Measurements from ENCODE around the gene EFHD1.
"Not testable (repeated sequence)": the region's sequence is repeated elsewhere in the genome, so short reads cannot be mapped to it uniquely, and the experiment has no call there.

Gene EFHD1

DNA sequence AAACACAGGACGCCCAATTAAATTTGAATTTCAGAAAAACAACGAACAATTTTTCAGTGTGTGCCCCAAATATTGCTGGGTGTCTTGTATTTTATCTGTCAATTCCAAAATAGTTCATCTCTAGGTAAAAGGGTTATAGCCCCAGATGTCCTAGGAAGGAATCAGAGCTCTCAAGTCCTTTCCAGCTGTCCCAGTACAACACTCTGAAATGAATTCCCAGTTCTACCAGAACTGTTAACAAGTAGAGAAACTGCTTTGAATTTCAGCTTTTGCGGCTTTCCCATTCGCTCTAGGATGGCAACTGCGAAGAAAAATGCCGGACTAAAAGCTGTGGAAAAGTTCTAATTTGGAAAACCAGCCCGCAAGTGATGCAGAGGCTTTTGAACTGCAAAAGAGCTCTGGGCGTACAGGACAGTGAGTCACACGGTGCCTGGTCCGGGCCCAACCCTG, 63.2 kb downstream of the EFHD1 start:
- no peak for DNase-seq

DNA sequence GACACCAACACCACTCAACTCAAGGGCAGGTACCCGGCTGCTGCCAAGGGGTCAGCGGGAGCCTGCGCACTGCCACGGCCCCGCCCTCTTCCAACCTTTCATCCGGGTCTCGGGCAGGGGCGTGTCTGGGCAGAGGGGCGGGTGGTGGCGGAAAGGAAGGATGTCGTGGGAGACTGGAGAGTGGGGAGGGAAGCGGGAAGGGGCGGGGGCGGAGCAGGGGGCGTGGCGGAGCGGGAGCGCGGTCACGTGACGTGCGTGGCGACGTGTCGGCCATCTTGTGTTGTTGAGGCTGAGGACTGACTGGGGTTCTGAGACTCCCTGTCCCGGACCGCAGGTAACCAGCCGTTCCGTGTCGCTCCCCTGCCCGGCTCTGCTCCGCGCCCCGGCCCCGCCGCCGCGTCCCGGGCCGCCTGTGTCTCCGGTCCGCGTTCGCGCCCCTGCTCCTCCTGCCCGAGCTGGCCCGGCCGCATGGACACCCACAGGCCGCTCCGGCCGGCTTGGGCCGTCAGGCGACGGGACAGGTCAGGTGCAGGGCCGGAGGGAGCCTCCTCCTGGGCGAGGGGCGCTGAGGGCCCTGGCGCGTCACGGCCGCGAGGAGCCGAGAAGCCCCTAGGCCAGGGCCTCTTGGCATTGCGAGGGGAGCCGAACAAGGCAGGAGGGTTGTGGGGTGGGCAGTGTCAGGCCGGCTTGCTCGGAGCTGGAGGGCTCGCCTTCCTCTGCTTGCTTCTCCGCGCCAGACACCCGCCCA, 63.8 kb downstream of the EFHD1 start, which contains the start of gene GIGYF2:
GIGYF2 (plus strand) TSS at position 273 of the 748 bp plus-strand sequence. CDS start 37,867 bp downstream, outside the sequence.
- DNase-seq, result peak; percentile 92 to 98 (median 96)

DNA sequence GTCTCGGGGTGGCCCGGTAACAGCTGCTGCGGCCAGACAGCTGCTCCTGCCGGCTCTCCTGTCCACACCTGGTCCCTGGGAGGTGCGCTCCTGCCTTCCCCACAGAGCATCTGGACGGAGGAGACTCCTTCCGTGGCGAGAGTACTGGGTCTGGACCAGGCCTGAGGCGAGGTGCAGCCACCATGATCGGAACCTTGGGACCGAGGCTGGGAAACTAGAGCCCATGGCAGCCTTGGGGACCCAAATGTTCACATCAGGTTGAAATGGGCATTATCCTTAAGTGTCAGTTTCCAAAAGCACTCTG, 64.4 kb downstream of the EFHD1 start:
- DNase-seq, result no peak

DNA sequence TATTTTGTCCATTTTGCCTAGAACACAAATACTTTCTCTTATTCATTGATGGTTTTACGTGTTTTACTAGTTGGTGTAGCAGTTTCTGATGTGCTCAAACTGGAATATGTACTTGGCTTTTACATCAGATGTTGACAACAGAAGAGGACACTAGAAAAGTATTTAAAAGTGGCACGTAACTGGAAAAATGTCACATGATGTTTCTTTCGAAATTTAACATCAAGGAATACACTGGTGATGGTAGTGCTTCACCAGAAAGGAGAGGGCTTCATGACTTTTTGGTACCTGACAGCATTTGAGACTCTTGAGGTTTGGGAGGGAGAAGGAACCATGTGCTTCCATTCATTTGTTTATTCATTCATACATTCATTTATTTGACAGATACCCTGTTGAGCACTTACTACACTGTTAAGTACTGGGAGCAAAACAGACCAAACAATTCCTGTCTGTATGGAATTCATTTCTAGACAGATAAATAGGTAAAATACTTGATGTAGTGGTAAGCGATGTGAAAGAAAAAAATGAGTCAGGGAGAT, 65.2 kb downstream of the EFHD1 start:
- DNase-seq, result peak in 3 of 4 experiments; percentile 3 to 24 (median 12)

DNA sequence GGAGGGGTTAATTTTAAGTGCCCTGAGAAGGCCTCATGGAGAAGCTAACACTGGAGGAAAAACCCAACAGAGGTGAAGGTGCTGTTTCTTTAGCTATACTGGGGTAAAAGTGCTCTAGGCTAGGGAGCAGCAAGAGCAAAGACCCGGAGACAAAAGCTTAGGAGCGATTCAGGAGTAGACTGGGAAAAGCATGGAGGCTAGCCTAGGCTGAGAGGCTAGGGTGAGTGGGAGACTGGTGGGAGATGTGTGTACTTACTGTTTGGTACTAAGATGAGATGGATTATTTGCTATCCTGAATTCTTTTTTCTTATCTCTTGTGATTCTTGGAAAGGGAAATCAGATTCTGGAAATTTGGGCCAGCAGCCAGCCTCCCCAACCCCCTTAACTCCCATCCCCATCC, 65.7 kb downstream of the EFHD1 start:
- no peak for DNase-seq

DNA sequence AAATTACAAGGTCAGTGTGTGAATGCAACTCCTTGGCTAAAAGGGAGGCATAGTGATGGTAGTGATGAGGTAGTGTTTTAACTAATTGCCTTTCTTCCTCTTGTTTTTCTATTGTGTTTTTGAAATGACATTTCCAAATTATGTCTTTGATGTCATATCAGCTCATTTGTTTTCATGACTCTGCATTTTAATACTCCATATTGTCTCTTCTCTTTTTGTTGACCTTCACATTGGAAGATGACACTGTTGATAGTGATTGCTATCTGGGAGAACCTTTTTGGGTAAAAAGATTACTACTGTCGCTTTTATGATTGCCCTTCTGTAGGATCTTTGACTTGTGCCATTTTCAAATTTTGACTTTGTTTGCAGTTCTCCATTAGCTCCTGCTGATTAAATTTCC, 66.8 kb downstream of the EFHD1 start:
- peak in 2 of 4 experiments; percentile 7 to 21 for DNase-seq

DNA sequence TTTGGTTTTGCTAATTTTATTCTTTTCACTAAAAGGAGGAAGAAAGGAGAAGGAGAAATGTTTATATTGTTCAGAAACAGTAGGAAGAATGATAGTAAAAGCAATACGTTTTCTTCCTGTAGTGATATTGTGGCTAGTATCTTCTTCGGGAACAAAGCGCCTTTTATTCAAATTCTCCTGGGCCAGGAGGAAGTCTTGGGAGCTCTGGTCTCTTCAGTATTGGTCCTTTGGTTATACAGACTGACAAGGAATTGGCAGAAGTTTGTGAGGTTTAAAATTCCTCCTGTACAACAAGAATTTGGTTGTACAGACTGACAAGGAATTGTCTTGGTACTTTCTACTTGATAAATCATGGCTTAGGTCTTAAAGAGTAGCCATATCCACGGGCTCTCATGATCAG, 73.7 kb downstream of the EFHD1 start:
- no peak for DNase-seq

DNA sequence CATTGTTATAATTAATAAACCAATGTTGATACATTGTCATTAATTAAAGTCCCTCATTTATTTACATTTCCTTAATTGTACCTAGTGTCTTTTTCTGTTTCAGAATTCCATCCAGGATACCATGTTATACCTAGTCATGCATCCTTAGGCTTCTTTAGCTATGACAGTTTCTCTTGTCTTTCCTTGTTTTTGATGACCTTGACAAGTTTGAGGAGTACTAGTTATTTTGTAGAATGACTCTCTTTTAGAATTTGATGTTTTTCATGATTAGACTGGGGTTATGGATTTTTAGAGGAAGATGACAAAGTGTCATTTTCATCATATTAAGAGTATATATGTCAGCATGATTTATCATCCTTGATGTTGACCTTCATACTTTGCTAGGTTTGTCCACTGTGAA, 80.1 kb downstream of the EFHD1 start:
- no peak for DNase-seq

DNA sequence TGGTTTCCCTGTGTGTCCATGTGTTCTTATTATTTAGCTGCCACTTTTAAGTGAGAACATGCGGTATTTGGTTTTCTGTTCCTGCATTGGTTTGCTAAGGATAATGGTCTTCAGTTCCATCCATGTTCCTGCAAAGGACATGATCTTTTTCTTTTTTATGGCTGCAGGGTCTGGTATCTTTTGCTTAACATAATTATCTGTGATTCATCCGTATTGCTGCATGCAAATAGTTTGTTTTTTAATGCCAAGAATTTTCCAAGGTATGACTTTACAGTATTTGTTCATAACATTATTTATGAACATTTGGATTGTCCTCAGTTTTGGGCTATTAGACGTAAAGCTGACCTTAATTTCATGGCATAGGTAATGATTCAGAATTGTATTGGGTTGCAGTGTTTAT, 81.6 kb downstream of the EFHD1 start:
- no peak for DNase-seq

DNA sequence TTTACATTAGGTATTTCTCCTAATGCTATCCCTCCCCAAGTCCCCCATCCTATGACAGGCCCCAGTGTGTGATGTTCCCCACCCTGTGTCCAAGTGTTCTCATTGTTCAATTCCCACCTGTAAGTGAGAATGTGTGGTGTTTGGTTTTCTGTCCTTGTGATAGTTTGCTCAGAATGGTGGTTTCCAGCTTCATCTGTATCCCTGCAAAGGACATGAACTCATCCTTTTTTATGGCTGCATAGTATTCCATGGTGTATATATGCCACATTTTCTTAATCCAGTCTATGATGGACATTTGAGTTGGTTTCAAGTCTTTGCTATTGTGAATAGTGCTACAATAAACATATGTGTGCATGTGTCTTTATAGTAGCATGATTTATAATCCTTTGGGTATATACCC, 86.7 kb downstream of the EFHD1 start:
- not testable (repeated sequence) for DNase-seq

DNA sequence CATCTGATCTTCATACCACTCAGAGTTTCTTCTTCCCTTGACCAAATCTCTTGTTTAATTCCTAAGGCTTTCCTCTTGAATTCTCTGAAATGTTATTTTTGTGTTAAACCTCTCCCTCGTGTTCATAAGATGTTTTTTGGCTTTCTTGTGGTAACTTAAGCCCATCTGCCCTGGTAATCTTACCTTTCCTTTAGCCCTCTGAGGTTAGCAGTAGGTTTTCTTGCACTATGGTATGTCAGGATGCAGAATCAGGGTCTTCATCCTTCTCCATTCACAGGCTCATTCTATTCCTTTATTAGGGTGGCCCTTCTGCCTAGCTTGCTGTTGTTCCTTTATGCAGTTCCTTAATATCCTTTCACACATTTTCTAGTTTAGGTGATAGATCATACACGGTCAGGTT, 87.9 kb downstream of the EFHD1 start:
- DNase-seq, result no peak

DNA sequence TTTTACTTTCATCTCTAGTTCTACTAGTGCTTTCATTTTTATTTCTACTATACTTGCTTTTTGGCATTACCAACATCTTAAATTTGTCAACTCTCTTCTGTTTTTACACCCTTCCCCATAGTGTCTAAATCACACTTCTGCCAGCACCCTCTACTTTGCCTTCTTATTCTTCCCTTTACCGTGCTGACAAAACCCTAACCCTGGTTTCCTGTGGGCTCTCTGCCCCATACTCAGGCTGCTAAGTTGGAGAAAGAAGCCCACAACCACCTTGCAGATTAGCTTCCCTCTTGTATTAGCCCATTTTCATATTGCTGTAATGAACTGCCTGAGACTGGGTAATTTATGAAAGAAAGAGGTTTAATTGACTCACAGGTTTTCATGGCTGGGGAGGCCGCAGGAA, 88.5 kb downstream of the EFHD1 start:
- no peak for DNase-seq

DNA sequence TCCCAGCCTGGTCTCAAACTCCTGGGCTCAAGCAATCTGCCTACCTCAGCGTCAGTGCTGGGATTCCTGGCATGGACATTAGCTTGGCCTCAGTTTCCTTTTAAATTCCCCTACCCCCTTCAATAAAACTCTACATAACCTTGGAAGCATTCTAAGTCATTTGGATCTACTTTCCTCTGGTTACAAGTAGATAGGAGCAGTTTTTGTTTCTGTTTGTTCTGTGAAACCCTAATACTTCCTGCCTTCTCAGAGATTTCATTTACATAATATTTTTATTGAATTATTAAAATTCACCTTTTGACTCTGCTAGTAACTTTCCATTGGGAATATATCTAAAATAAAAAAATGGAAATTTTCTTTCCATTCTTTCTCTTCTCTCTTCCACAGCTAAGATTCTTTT, 89.6 kb downstream of the EFHD1 start:
- DNase-seq, result no peak

DNA sequence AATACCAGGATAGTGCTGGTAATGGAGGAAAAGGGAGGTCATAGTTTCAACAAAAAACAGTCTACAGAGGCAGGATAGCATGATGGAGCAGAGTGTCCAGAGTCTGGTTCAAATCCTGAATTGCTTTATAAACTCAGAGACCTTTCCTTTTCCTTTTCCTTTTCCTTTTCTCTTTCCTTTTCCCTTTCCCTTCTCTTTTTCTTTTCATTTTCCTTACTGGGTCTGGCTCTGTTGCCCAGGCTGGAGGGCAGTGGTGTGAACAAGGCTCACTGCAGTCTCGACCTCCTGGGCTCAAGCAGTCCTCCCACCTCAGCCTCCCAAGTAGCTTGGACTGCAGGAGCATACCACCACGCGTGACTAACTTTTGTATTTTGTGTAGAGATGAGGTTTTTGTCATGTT, 95.4 kb downstream of the EFHD1 start:
- DNase-seq, result no peak

DNA sequence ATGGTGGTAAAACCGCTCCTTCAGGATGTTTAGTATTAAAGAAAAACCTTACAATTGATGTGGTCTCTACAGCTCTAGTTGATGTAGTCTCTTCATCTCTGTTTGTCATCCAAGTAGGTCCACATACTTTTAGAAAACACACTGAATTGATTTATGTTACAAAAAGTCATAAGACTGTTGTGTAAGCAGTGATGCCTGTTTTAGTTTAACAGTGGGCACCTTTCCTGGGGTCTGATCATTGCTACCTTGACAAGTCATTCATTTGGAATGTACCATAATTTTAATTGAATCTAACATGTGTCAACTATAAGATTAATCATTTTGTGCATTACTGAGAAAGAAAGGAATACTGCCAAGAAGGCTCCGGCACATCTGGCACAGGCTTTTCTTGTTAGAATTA, 98.1 kb downstream of the EFHD1 start:
- DNase-seq, result no peak
